Suprapubic skin (tissue), 3 donors: ENCODE measurements around the gene SPOP.

Source experiments
- POLR2A ChIP-seq, 2 donors: fragments of 450-650 bp; IDR thresholded peaks; one replicate each; pipeline ENCODE4 v1.6.1; 2017; ENCODE audit warnings: antibody characterized with exemption in 2 of 2, mild to moderate bottlenecking in 2 of 2, moderate library complexity in 2 of 2
- TF ChIP-seq, protein P1 (sequence below), 2 donors: fragments of 200-600 bp in 1 of 2; fragments of 450-650 bp in 1 of 2; sonication (generic) in 1 of 2; IDR thresholded peaks; one replicate each; pipeline ENCODE4 v1.5.1; 2016 to 2019; ENCODE audit warnings: antibody characterized with exemption in 2 of 2, mild to moderate bottlenecking in 1 of 2, moderate library complexity in 1 of 2

DNA sequence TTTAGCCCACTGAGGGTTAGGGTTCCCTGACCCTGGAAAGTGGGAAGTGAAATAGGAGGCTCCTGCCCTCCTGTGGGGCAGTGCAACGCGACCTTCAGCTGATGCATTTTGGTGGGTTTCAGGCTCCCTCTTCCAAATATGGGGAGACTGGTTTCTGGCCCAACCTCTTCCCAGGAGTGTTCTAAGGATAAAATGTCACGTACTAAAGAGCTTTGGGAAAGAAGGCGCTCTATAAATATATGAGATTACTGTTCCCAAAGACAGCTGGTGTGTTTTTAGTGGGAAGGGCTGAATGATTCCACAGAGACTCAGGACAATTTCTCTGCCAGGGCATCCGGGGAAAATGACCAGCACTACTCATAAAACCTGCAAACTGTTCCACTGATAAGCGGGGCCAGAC, 20.1 kb upstream of the SPOP start:
- TF ChIP-seq, protein P1, sequence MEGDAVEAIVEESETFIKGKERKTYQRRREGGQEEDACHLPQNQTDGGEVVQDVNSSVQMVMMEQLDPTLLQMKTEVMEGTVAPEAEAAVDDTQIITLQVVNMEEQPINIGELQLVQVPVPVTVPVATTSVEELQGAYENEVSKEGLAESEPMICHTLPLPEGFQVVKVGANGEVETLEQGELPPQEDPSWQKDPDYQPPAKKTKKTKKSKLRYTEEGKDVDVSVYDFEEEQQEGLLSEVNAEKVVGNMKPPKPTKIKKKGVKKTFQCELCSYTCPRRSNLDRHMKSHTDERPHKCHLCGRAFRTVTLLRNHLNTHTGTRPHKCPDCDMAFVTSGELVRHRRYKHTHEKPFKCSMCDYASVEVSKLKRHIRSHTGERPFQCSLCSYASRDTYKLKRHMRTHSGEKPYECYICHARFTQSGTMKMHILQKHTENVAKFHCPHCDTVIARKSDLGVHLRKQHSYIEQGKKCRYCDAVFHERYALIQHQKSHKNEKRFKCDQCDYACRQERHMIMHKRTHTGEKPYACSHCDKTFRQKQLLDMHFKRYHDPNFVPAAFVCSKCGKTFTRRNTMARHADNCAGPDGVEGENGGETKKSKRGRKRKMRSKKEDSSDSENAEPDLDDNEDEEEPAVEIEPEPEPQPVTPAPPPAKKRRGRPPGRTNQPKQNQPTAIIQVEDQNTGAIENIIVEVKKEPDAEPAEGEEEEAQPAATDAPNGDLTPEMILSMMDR (IDR thresholded peaks at IDR 0.05), result no peak
- TF ChIP-seq POLR2A (IDR thresholded peaks at IDR 0.05), result no peak
